HG03025 (cell line): ENCODE data around the gene METAP1.
"Not testable (repeated sequence)": the region's sequence is repeated elsewhere in the genome, so short reads cannot be mapped to it uniquely, and the experiment has no call there.

Experiments
- ATAC-seq: cut with Tn5 transposase; IDR thresholded peaks from one replicate; pipeline ENCODE4 v1.9.1; 2021; ENCODE audit warnings: mild to moderate bottlenecking, moderate library complexity; ENCODE audit not compliant: unreplicated experiment, low FRiP score

METAP1 gene

GRCh38 chr4:99088481-99089365, 93.2 kb downstream of the METAP1 start, which contains the start of gene ADH5:
Gene ADH5 (minus strand): TSS chr4:99088788. CDS start chr4:99088700, 88 bp downstream.
- ATAC-seq: peak; percentile 98

GRCh38 chr4:99090481-99091215, 95.1 kb downstream of the METAP1 start:
- no peak for ATAC-seq

GRCh38 chr4:99091216-99091575, 95.7 kb downstream of the METAP1 start:
- ATAC-seq: no peak

- ATAC-seq: not testable (repeated sequence)
These were observed 96.3 kb downstream of the METAP1 start for GRCh38 chr4:99091841-99092240.

- no peak for ATAC-seq
These were observed 103.8 kb downstream of the METAP1 start for GRCh38 chr4:99099311-99099710.

- ATAC-seq: not testable (repeated sequence)
These were observed 104.3 kb downstream of the METAP1 start for GRCh38 chr4:99099814-99100213.

- ATAC-seq: no peak
These were observed 105.4 kb downstream of the METAP1 start for GRCh38 chr4:99100876-99101275.

DNA sequence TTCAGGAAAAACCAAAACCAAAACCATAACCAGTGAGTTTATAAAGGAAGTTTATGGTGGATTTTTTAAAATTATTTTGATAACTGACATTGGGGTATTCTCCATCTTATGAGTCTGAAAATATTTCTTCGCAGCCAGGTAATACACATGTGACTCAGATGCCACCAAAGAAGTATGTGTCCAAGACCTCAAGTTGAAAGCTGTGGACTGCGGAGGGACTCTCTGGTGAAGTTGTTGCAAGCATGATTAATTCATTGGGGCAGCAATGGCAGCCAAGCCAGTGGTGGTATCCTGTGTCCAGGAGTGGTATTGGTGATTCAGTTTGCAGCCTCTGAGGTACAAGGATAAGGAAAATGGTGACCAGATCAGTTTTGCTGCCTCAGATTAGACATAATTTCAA, 107.1 kb downstream of the METAP1 start:
- no peak for ATAC-seq

GRCh38 chr4:99103166-99103565, 107.6 kb downstream of the METAP1 start:
- no peak for ATAC-seq

GRCh38 chr4:99104153-99104552, 108.6 kb downstream of the METAP1 start:
- no peak for ATAC-seq

GRCh38 chr4:99109286-99109685, 113.8 kb downstream of the METAP1 start:
- ATAC-seq: not testable (repeated sequence)
